ENCODE measurements around the gene ACOX1. TPM values are rescaled to one million over a fixed set of nuclear protein-coding genes. Genes with fewer than 3 reads are reported as not detected.

Gene ACOX1
- total RNA-seq, 4 donors from 2014 or later = 37.0 to 254 (median 212) TPM

- H3K4me3 ChIP-seq = no peak overlapping the region
- WGBS, 2 donors (ENCODE audit: low coverage in 1 of 2) = 80 to 92% methylated on average over 1 to 18 of the region's 18 CpGs
- H3K36me3 ChIP-seq = no peaks in the 10 kb centered on the region
- DNase-seq = no peak
- in situ Hi-C loops (cut with MboI; ENCODE audit: low pct_ligation_motif_present in 1 of 4, low pct_unique_long_range_greater_than_20kb in 1 of 4, low sequenced_read_pairs in 3 of 4) = loop anchor here in 1 of 4 donors (25.0 kb wide), 1 partner anchor 265 kb away; no protein-coding TSS in a partner anchor
- no peaks in the 10 kb centered on the region for H3K27me3 ChIP-seq
- H3K27ac ChIP-seq = no peak overlapping the region
- peaks cover 0 to 5% (median 1%) of the 10 kb centered on the region in 4 donors for H3K4me1 ChIP-seq
- no peak for TF ChIP-seq POLR2AphosphoS5 (IDR thresholded peaks at IDR 0.05)
- no peak for TF ChIP-seq EP300 (IDR thresholded peaks at IDR 0.05; ENCODE audit: low read depth)
- TF ChIP-seq CTCF (IDR thresholded peaks at IDR 0.05) = no peak
- no peak for TF ChIP-seq POLR2A (IDR thresholded peaks at IDR 0.05)
- no peaks in the 10 kb centered on the region for H3K9me3 ChIP-seq
- intact Hi-C loops (cut with DNase I; ENCODE audit: low total_unique reads) = no loop called here
These were observed 56.6 kb downstream of the ACOX1 start for GRCh38 chr17:75922173-75922961.

DNA sequence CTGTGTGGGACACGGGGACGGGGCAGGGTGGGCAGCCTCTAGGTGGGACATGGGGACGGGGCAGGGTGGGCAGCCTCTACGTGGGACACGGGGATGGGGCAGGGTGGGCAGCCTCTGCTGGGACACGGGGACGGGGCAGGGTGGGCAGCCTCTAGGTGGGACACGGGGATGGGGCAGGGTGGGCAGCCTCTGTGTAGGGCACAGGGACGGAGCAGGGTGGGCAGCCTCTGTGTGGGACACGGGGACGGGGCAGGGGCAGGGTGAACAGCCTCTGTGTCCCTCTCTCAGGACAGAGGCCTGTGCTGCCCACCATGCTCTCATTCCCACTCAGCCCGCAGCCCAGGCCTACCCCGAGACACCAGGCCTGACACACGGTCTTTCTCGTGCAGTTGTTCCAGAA is 57.4 kb downstream of the ACOX1 start:
- no peak for DNase-seq
- H3K9me3 ChIP-seq = no peaks in the 10 kb centered on the region
- no peaks in the 10 kb centered on the region for H3K27me3 ChIP-seq
- in situ Hi-C loops (cut with MboI; ENCODE audit: low pct_ligation_motif_present in 1 of 4, low pct_unique_long_range_greater_than_20kb in 1 of 4, low sequenced_read_pairs in 3 of 4) = loop anchor here in 1 of 4 donors (25.0 kb wide), 1 partner anchor 266 kb away; no protein-coding TSS in a partner anchor
- no peak overlapping the region for H3K4me3 ChIP-seq
- H3K27ac ChIP-seq = no peak overlapping the region
- peaks cover 0 to 5% (median 1%) of the 10 kb centered on the region in 4 donors for H3K4me1 ChIP-seq
- intact Hi-C loops (cut with DNase I; ENCODE audit: low total_unique reads) = no loop called here
- no peaks in the 10 kb centered on the region for H3K36me3 ChIP-seq
- TF ChIP-seq CTCF (IDR thresholded peaks at IDR 0.05) = no peak
- no peak for TF ChIP-seq EP300 (IDR thresholded peaks at IDR 0.05; ENCODE audit: low read depth)
- WGBS, 2 donors (ENCODE audit: low coverage in 1 of 2) = 95% methylated on average over 8 of the region's 15 CpGs; no CpG with 5 or more reads in 1 of the 2 donors

DNA sequence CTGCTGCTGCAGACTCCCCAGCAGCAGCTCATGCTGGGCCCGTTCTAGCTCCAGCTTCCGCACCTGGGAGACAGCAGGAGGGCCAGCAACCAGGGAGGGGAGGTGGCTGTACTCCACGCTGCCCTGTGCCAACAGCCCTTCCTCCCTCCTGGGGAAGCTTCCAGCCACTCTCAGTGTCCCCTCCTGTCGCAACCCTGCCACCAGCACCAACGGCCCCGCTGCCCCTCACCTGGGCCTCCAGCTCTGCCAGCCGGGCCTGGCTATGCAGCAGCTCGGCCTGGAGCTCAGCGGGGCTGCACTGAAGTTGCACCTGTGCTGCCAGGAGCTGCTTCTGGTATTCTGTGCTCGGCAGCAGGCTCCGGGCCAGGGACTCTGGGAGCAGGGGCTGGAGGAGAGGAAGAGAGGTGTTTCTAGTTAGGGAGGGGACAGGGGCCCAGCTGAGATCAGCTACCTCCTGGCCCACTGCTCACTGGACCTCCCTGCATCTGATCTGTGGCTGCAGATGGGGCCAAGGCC is 58.9 kb downstream of the ACOX1 start:
- 90% methylated on average over 11 of the region's 11 CpGs; no CpG with 5 or more reads in 1 of the 2 donors for WGBS, 2 donors (ENCODE audit: low coverage in 1 of 2)
- no peak overlapping the region for H3K27ac ChIP-seq
- TF ChIP-seq CTCF (IDR thresholded peaks at IDR 0.05) = no peak
- no peak for TF ChIP-seq POLR2A (IDR thresholded peaks at IDR 0.05)
- TF ChIP-seq EP300 (IDR thresholded peaks at IDR 0.05; ENCODE audit: low read depth) = no peak
- no peak for TF ChIP-seq POLR2AphosphoS5 (IDR thresholded peaks at IDR 0.05)
- in situ Hi-C loops (cut with MboI; ENCODE audit: low pct_ligation_motif_present in 1 of 4, low pct_unique_long_range_greater_than_20kb in 1 of 4, low sequenced_read_pairs in 3 of 4) = loop anchor here in 1 of 4 donors (25.0 kb wide), 1 partner anchor 267 kb away; no protein-coding TSS in a partner anchor
- DNase-seq = no peak
- no peak overlapping the region for H3K4me3 ChIP-seq
- no peaks in the 10 kb centered on the region for H3K9me3 ChIP-seq
- intact Hi-C loops (cut with DNase I; ENCODE audit: low total_unique reads) = no loop called here
- no peaks in the 10 kb centered on the region for H3K27me3 ChIP-seq
- no peaks in the 10 kb centered on the region for H3K36me3 ChIP-seq
- peaks cover 0 to 5% (median 1%) of the 10 kb centered on the region in 4 donors for H3K4me1 ChIP-seq

GRCh38 chr17:75919611-75920010 is 59.4 kb downstream of the ACOX1 start:
- intact Hi-C loops (cut with DNase I; ENCODE audit: low total_unique reads) (no loop called here), in situ Hi-C loops (cut with MboI; ENCODE audit: low pct_ligation_motif_present in 1 of 4, low pct_unique_long_range_greater_than_20kb in 1 of 4, low sequenced_read_pairs in 3 of 4) (loop anchor here in 2 of 4 donors (10.0 to 25.0 kb wide), 3 partner anchors 65 to 268 kb away; partner anchors contain the start of gene CDK3 (in 1 of the 2))
- Histone ChIP-seq H3K9me3 (no peaks in the 10 kb centered on the region), H3K27me3 (no peaks in the 10 kb centered on the region), H3K36me3 (no peaks in the 10 kb centered on the region), H3K27ac (no peak overlapping the region), H3K4me1 (peaks cover 0 to 5% (median 1%) of the 10 kb centered on the region in 4 donors), H3K4me3 (no peak overlapping the region)
- DNase-seq = no peak
- 92% methylated on average over 22 of the region's 22 CpGs; no CpG with 5 or more reads in 1 of the 2 donors for WGBS, 2 donors (ENCODE audit: low coverage in 1 of 2)
- no peak for TF ChIP-seq POLR2AphosphoS5 (IDR thresholded peaks at IDR 0.05)
- TF ChIP-seq EP300 (IDR thresholded peaks at IDR 0.05; ENCODE audit: low read depth) = no peak
- no peak for TF ChIP-seq POLR2A (IDR thresholded peaks at IDR 0.05)

Data from transverse colon (tissue), 4 donors.